Subcutaneous abdominal adipose tissue (tissue), 5 donors: ENCODE data around the gene STXBP6.

Experiments
- H3K27ac ChIP-seq: one replicate; pipeline ENCODE4 v1.7.0; 2013; ENCODE audit warnings: low read depth, mild to moderate bottlenecking, inconsistent platforms, low read length, moderate library complexity
- H3K27me3 ChIP-seq, 5 donors: one replicate each; pipeline ENCODE4 v1.7.0; 2013; ENCODE audit warnings: low read length in 5 of 5, inconsistent platforms in 1 of 5; ENCODE audit not compliant: control insufficient read depth in 5 of 5, insufficient read depth in 4 of 5
- H3K36me3 ChIP-seq, 5 donors: one replicate each; pipeline ENCODE4 v1.7.0; 2013; ENCODE audit warnings: low read length in 5 of 5; ENCODE audit not compliant: control insufficient read depth in 5 of 5, insufficient read depth in 5 of 5
- H3K4me1 ChIP-seq, 5 donors: one replicate each; pipeline ENCODE4 v1.7.0; 2013; ENCODE audit warnings: low read length in 5 of 5, mild to moderate bottlenecking in 3 of 5, moderate library complexity in 1 of 5; ENCODE audit not compliant: control insufficient read depth in 5 of 5, insufficient read depth in 5 of 5
- H3K4me3 ChIP-seq, 5 donors: one replicate each; pipeline ENCODE4 v1.7.0; 2013; ENCODE audit warnings: low read length in 5 of 5, low read depth in 1 of 5
- H3K9ac ChIP-seq, 5 donors: one replicate each; pipeline ENCODE4 v1.7.0; 2013; ENCODE audit warnings: low read length in 5 of 5, mild to moderate bottlenecking in 4 of 5, moderate library complexity in 3 of 5
- H3K9me3 ChIP-seq, 5 donors: one replicate each; pipeline ENCODE4 v1.7.0; 2013; ENCODE audit warnings: low read length in 5 of 5; ENCODE audit not compliant: control insufficient read depth in 5 of 5
- donor health status: healthy.
- donor health status: healthy.
- donor health status: healthy.
- donor health status: healthy.
- donor health status: healthy.

The STXBP6 gene

DNA sequence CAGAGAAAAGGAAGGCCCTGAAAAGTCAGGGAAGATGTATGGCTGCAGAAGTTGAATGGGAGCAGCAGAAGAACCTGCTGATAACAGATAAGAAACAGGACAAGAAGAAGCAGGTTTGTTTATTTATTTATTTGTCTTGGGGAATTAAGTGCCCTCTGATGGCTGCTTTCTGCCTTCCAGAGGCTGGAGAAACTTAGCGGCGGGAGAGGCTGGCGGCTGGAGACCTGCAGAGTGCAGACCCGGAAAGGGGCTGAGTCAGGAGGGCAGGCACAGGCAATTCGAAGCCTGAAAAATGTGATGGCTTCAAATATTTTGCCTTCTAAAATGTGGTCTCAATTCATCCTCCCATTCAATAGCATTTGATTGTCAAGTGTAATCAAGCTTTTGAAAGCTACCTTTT, 247.7 kb downstream of the STXBP6 start:
- Histone ChIP-seq H3K4me3 (no peak overlapping the region), H3K9me3 (no peaks in the 10 kb centered on the region), H3K27me3 (no peaks in the 10 kb centered on the region), H3K9ac (no peak overlapping the region), H3K36me3 (no peaks in the 10 kb centered on the region), H3K27ac (no peak overlapping the region), H3K4me1 (peaks cover 0 to 21% (median 3%) of the 10 kb centered on the region in 5 donors)

DNA sequence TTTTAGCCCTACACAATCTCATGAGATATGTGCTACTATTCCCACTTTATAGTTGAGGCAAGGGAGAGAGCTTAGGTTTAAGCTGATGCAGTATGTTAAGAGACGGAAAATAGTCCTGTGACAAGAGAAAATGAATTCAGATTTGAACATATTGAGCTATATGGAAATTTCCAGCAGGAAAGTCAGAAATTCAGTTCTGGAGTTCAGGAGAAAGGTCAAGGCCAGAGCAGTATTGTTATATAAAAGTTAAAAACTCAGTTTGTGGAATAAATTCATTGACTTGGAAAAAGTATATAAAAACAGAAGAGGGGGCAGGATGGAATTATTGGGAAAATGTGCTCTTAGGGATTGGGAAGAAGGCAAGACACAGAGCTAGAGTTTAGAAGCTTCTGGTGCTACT, 248.9 kb downstream of the STXBP6 start:
- Histone ChIP-seq H3K27ac (no peak overlapping the region), H3K9me3 (no peaks in the 10 kb centered on the region), H3K4me3 (no peak overlapping the region), H3K4me1 (peaks cover 0 to 9% (median 3%) of the 10 kb centered on the region in 5 donors), H3K36me3 (no peaks in the 10 kb centered on the region), H3K27me3 (no peaks in the 10 kb centered on the region), H3K9ac (no peak overlapping the region)

DNA sequence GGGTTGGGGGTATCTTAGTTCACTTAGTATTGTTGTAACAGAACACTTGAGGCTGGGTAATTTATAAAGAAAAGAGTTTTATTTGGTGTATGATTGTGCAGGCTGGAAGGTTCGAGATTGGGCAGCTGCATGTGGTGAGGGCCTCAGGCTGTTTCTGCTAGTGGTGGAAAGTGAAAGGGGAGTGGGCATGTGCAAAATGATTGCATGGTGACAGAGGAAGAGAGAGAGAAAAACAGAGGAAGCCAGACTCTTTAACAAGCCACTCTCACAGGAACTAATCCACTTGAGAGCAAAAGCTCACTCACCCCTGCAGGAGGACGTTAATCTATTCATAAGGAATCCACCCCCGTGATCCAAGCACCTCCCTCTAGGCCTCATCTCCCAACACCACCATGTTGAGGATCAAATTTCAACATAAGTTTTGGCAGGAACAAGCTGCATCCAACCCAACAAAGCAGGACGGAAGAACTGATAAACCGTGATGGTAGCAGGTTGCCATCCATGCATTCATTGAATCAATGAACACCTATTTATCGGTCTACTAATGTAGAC, 251.0 kb downstream of the STXBP6 start:
- Histone ChIP-seq H3K4me1 (peaks cover 0 to 2% (median 0%) of the 10 kb centered on the region in 5 donors), H3K4me3 (no peak overlapping the region), H3K36me3 (no peaks in the 10 kb centered on the region), H3K27me3 (no peaks in the 10 kb centered on the region), H3K9ac (no peak overlapping the region), H3K9me3 (no peaks in the 10 kb centered on the region), H3K27ac (no peak overlapping the region)

DNA sequence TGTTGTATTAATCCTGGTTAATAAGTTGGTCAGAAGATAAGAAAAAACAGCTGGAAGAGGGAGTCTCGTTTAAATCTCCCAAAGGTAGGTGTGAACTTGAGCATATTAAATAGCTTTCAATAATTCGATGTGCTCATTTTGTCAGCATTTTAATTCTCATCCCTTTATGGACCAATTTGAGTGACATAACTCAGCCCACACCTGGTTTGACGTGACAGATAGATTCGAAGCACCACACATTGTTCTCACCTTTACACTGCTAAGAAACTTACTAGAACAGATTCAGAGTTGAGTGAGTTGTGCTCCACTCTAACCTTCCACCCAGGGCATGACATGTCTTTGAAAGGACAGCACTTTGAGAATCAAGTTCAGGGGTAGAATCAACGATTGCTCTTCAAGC, 254.5 kb downstream of the STXBP6 start:
- Histone ChIP-seq H3K36me3 (no peaks in the 10 kb centered on the region), H3K27me3 (no peaks in the 10 kb centered on the region), H3K4me3 (no peak overlapping the region), H3K9me3 (no peaks in the 10 kb centered on the region), H3K9ac (no peak overlapping the region), H3K4me1 (no peaks in the 10 kb centered on the region), H3K27ac (no peak overlapping the region)

DNA sequence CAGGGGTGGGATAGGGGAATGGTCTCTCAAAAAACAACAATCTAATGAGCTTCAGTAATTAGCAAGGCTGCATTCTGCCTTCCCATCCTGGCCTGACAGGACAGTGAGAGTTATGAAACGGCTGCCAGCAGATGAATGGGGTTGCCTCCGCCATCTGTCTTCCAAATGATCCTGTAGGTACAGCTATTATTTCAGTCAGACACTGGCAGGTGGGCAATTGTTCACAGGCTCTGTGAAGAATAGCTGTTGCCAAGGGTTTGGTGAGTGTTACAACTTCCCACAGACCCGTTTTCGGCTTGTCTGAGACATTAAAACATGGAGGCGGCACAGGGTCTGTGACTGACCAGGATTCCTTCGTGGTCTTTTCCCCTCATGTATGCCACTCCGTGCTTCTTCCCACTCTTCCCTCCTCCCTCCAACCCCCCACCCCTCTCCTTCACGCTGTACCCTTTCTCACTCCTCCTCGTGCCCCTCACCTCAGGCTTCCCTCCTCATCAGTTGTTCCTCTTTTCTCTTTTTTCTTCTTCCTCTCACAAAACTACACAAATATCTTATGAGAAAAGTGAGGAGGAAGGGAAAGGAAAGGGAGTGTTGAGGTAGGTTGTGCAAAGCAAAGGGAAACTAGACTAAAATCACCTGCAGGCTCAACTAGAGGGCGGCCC, 255.2 kb downstream of the STXBP6 start:
- Histone ChIP-seq H3K9ac (no peak overlapping the region), H3K4me3 (no peak overlapping the region), H3K27ac (no peak overlapping the region), H3K9me3 (no peaks in the 10 kb centered on the region), H3K4me1 (peaks cover 0 to 2% (median 0%) of the 10 kb centered on the region in 5 donors), H3K36me3 (no peaks in the 10 kb centered on the region), H3K27me3 (no peaks in the 10 kb centered on the region)

DNA sequence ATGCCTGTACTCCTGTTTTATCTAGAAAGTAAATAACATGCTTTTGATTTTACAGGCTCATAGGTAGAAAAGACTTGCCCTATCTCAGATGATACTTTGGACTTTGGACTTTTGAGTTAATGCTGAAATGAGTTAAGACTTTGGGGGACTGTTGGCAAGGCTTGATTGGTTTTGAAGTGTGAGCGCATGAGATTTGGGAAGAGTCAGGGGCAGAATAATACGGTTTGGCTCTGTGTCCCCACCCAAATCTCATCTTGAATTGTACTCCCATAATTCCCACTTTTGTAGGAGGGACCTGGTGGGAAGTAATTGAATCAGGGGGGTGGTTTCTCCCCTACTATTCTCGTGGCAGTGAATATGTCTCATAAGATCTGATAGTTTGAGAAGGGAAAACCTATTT, 259.8 kb downstream of the STXBP6 start:
- Histone ChIP-seq H3K27me3 (no peaks in the 10 kb centered on the region), H3K9ac (no peak overlapping the region), H3K4me3 (no peak overlapping the region), H3K9me3 (no peaks in the 10 kb centered on the region), H3K27ac (no peak overlapping the region), H3K4me1 (peaks cover 4 to 13% (median 7%) of the 10 kb centered on the region in 5 donors), H3K36me3 (no peaks in the 10 kb centered on the region)

DNA sequence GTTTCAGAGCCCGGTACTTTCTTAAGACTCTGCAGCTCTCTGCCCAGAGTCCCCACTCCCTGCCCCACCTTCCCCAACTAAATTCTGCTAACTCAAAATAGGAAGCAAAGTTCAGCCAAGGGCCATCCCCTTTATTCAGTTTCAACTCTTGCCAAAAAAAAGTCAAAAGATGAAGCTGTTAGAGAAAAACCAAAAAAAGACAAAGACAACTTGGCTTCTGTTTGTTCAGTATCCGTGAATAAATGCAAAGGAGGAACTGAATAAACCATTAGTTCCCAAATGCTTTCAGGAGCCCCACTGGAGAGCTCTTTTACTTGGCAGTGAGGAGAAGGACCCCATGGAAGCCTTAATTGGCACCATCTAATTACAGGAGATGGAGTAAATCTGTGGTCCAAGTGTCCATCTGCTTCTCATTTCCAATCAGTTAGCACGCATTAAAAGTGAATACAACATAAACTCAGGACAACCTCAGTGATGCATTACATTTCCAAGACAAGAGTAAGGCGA, 260.5 kb downstream of the STXBP6 start:
- no peak overlapping the region for H3K27ac ChIP-seq
- no peaks in the 10 kb centered on the region for H3K36me3 ChIP-seq
- no peak overlapping the region for H3K9ac ChIP-seq
- no peak overlapping the region for H3K4me3 ChIP-seq
- no peaks in the 10 kb centered on the region for H3K9me3 ChIP-seq
- H3K4me1 ChIP-seq, result peaks cover 4 to 13% (median 7%) of the 10 kb centered on the region in 5 donors
- H3K27me3 ChIP-seq, result no peaks in the 10 kb centered on the region

DNA sequence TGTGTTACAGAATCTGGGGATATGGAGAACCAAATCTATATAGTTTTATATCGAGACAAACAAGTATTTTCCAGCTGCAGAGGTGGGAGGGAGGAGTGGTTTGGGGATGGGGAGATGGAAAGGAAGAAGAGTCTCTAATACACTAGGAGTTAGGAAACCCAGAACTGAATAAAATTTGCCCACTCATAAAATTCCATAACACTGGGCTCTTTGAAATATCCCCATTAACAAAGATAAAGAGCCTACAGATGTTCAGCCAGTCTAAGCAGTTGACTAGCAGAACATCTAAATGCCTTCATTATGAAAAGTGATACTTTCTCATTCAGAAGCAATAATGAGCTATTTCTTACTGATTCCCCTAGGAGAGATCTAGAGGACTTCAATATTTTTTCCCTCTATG, 264.2 kb downstream of the STXBP6 start:
- Histone ChIP-seq H3K9ac (no peak overlapping the region), H3K27me3 (no peaks in the 10 kb centered on the region), H3K4me1 (peaks cover 4 to 13% (median 7%) of the 10 kb centered on the region in 5 donors), H3K4me3 (no peak overlapping the region), H3K27ac (no peak overlapping the region), H3K9me3 (no peaks in the 10 kb centered on the region), H3K36me3 (no peaks in the 10 kb centered on the region)

DNA sequence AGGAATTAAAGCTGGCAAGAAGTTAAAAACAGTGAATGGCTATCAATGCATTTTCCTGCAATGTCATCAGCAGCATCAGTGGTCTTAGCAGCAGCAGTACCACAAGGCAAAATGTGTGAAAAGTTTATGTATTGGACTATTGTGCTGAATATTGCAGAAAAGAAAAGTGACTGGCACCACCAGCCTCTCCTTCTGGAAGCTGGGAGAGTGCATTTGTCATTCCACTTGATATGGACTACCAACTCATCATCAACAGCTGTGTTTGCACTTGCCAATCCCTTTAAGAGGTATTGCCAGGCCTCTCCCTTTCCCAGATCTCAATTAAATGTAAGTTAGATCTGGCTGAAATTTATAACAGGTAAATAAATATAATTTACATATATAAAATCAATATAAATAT, 265.0 kb downstream of the STXBP6 start:
- no peaks in the 10 kb centered on the region for H3K36me3 ChIP-seq
- H3K27ac ChIP-seq, result no peak overlapping the region
- H3K4me3 ChIP-seq, result no peak overlapping the region
- no peak overlapping the region for H3K9ac ChIP-seq
- H3K27me3 ChIP-seq, result no peaks in the 10 kb centered on the region
- H3K9me3 ChIP-seq, result no peaks in the 10 kb centered on the region
- peaks cover 4 to 13% (median 7%) of the 10 kb centered on the region in 5 donors for H3K4me1 ChIP-seq

DNA sequence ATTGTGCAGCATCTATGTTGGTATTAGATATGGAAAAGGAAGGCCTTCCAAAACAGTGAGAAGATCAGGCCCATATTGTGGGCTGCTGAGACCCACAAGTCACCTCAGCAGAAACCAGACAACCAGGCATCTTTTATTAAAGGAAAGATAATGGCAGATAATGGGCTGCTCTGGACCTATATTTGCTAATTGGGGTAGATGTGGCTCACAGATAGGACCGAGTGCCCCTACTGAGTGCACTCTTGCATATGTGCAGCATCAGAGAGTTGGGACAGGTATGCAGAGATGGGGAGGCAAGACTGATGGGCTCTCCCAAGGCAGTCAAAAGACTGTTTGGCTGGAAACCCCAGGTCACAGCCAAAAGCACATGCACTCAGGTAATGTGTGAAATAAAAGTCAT, 266.2 kb downstream of the STXBP6 start:
- no peak overlapping the region for H3K4me3 ChIP-seq
- H3K9ac ChIP-seq, result no peak overlapping the region

More for the DNA sequence above, 266.2 kb downstream of the STXBP6 start:
- peaks cover 0 to under 1% (median 0%) of the 10 kb centered on the region in 5 donors for H3K4me1 ChIP-seq
- no peaks in the 10 kb centered on the region for H3K27me3 ChIP-seq
- H3K36me3 ChIP-seq, result no peaks in the 10 kb centered on the region
- no peak overlapping the region for H3K27ac ChIP-seq
- no peaks in the 10 kb centered on the region for H3K9me3 ChIP-seq
